ENCODE data around the gene AK8.

- peak; percentile 93 for TF ChIP-seq CTCF (IDR thresholded peaks at IDR 0.05; ENCODE audit: low read depth, low read length)
- no peak for TF ChIP-seq EZH2phosphoT487 (IDR thresholded peaks at IDR 0.05; ENCODE audit: low read depth)
These were observed 24.1 kb upstream of the AK8 start for GRCh38 chr9:132901858-132902831.

Data from OCI-LY3 (cell line).